Measurements from ENCODE around the gene NSUN3. TPM values are rescaled to one million over a fixed set of nuclear protein-coding genes. Genes with fewer than 3 reads are reported as not detected.

The NSUN3 gene
- 4.4 TPM for polyA plus RNA-seq (2013, experiment 1 of 2)
- polyA plus RNA-seq (2013, experiment 2 of 2): 4.3 TPM

DNA sequence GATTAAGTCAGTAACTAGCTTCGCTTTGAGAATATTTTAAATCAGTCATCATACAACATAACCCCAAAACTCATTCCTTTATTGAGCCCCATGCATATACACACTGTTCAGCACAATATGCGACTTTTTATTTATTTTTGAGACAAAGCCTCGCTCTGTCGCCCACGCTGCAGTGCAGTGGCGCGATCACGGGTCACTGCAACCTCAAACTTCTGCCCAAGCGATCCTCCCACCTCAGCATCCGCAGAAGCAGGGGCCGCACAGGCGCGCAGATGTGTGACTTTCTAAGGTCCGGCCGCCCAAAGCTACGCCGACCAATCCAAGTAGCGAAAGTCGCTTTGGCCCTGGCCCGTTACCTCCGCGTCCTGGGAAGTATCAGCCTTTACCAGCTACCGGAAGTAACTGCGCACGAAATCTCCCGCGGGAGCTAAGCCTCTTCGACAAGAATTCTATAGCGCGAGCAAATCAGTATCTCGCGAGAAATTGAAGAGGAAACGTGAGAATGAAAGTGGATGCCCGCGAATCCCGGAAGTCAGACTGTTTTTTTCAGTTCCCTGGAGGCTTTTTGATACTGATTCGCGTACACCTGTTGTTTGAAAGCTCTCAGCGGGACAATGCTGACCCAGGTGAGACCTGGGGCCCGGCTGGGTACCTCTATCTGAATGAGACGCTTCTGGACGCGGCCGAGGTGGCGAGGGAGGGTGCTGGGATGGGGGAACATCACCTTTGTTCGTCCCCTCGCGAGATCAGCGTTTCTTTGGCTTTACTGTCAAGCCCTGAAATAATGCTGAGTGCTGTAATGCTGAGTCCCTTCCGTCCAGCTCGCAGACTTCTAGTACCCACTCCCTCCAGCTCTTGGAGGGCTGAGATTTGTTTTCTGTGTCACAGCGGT lies at the start of gene NSUN3, which contains the start of gene DHFR2:
Gene NSUN3, plus strand, starts transcription at position 549 of the 892 bp plus-strand sequence. Its CDS starts 66 bp downstream, at position 615.
Gene DHFR2, minus strand, starts transcription at position 404 of the 892 bp plus-strand sequence. CDS start 1,405 bp downstream, outside the sequence.
- Histone ChIP-seq H2BK15ac (ENCODE audit: low read depth, poor library complexity, severe bottlenecking) (peak within 1 kb of the TSS; percentile 77), H3K4ac (ENCODE audit: low read depth in 1 of 2, low read length in 2 of 2) (peak within 1 kb of the TSS; percentile 39 to 45), H3K4me3 (ENCODE audit: insufficient read depth in 1 of 2, low read depth in 1 of 2, low read length in 2 of 2) (peak within 1 kb of the TSS; percentile 67 to 83), H2BK120ac (ENCODE audit: low read depth, low read length) (peak within 1 kb of the TSS; percentile 97), H2BK12ac (ENCODE audit: low read length in 2 of 2) (peak within 1 kb of the TSS in 1 of 2 experiments; percentile 30), H2AK5ac (ENCODE audit: low read length, severe bottlenecking) (peak within 1 kb of the TSS; percentile 77), H3K18ac (ENCODE audit: low read depth in 1 of 2, low read length in 2 of 2) (peak within 1 kb of the TSS; percentile 34 to 96), H3K4me2 (ENCODE audit: low read length, poor library complexity, severe bottlenecking) (peak within 1 kb of the TSS; percentile 71), H3K27ac (ENCODE audit: low read length, poor library complexity, severe bottlenecking) (peak within 1 kb of the TSS; percentile 99), H3K9me3 (ENCODE audit: control insufficient read depth, low read length) (no peaks in the 10 kb centered on the region), H2AFZ (ENCODE audit: low read depth, low read length) (no peak within 1 kb of the TSS), H4K91ac (ENCODE audit: low read length) (peak within 1 kb of the TSS; percentile 94), H3K79me1 (replicated peaks; ENCODE audit: low read length, poor library complexity, severe bottlenecking) (peaks cover 9% of the 10 kb centered on the region), H3K4me1 (ENCODE audit: control insufficient read depth, insufficient read depth, low read depth, low read length) (peaks cover 3% of the 10 kb centered on the region), H3K27me3 (ENCODE audit: control insufficient read depth in 1 of 2, insufficient read depth in 1 of 2, low read length in 2 of 2) (no peaks in the 10 kb centered on the region), H3K23ac (ENCODE audit: low read length in 2 of 2) (no peak within 1 kb of the TSS), H3K14ac (ENCODE audit: low read length in 2 of 2) (peak within 1 kb of the TSS in 1 of 2 experiments; percentile 15), H3K36me3 (ENCODE audit: control insufficient read depth in 1 of 2, insufficient read depth in 2 of 2, low read depth in 1 of 2, low read length in 2 of 2) (peaks cover 3 to 27% of the 10 kb centered on the region in 2 experiments), H4K8ac (ENCODE audit: low read length) (peak within 1 kb of the TSS; percentile 89), H3K9ac (ENCODE audit: low read length) (peak within 1 kb of the TSS; percentile 96), H2BK5ac (ENCODE audit: low read depth, low read length, poor library complexity, severe bottlenecking) (peak within 1 kb of the TSS; percentile 85)
- peak; percentile 99 for DNase-seq
- WGBS: under 1% methylated on average over 48 of the region's 52 CpGs

GRCh38 chr3:94015025-94015424 lies 47.8 kb upstream of the NSUN3 start:
- no peak overlapping the region for H2AK5ac ChIP-seq (ENCODE audit: low read length, severe bottlenecking)
- H3K23ac ChIP-seq (ENCODE audit: low read length in 2 of 2): no peak overlapping the region
- no peak overlapping the region for H4K91ac ChIP-seq (ENCODE audit: low read length)
- H3K4me3 ChIP-seq (ENCODE audit: insufficient read depth in 1 of 2, low read depth in 1 of 2, low read length in 2 of 2): no peak overlapping the region
- no peaks in the 10 kb centered on the region for H3K27me3 ChIP-seq (ENCODE audit: control insufficient read depth in 1 of 2, insufficient read depth in 1 of 2, low read length in 2 of 2)
- no peak overlapping the region for H3K4ac ChIP-seq (ENCODE audit: low read depth in 1 of 2, low read length in 2 of 2)
- H3K9ac ChIP-seq (ENCODE audit: low read length): no peak overlapping the region
- no peak overlapping the region for H2BK15ac ChIP-seq (ENCODE audit: low read depth, poor library complexity, severe bottlenecking)
- H2BK120ac ChIP-seq (ENCODE audit: low read depth, low read length): no peak overlapping the region
- no peak overlapping the region for H3K27ac ChIP-seq (ENCODE audit: low read length, poor library complexity, severe bottlenecking)
- no peaks in the 10 kb centered on the region for H3K36me3 ChIP-seq (ENCODE audit: control insufficient read depth in 1 of 2, insufficient read depth in 2 of 2, low read depth in 1 of 2, low read length in 2 of 2)
- no peak overlapping the region for H4K8ac ChIP-seq (ENCODE audit: low read length)
- peaks cover 3% of the 10 kb centered on the region for H3K79me1 ChIP-seq (replicated peaks; ENCODE audit: low read length, poor library complexity, severe bottlenecking)
- DNase-seq: no peak
- no peaks in the 10 kb centered on the region for H3K9me3 ChIP-seq (ENCODE audit: control insufficient read depth, low read length)
- no peak overlapping the region for H2BK5ac ChIP-seq (ENCODE audit: low read depth, low read length, poor library complexity, severe bottlenecking)
- H3K4me1 ChIP-seq (ENCODE audit: control insufficient read depth, insufficient read depth, low read depth, low read length): no peaks in the 10 kb centered on the region
- no CpG with 5 or more reads among the region's 1 CpG for WGBS
- no peak overlapping the region for H3K18ac ChIP-seq (ENCODE audit: low read depth in 1 of 2, low read length in 2 of 2)
- H3K4me2 ChIP-seq (ENCODE audit: low read length, poor library complexity, severe bottlenecking): no peak overlapping the region
- no peak overlapping the region for H2BK12ac ChIP-seq (ENCODE audit: low read length in 2 of 2)
- no peak overlapping the region for H2AFZ ChIP-seq (ENCODE audit: low read depth, low read length)
- H3K14ac ChIP-seq (ENCODE audit: low read length in 2 of 2): no peak overlapping the region

DNA sequence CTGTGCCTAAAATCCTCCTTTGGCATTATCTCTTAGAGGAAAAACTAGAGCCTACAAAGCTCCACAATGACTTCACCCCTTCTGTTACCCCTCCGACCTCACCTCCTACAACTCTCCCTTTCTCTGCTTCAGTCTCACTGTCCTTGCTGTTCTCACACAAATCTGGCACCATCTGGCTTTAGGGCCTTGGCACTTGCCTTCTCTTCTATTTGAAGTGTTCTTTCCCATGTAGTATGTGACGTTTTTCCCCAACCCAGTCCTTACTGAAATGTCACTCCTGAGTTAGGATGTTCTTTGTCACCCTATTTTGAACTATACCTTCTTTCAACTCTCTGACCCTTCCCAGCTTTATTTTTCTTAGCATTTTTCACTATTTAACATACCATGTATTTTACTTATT lies 43.2 kb upstream of the NSUN3 start:
- Histone ChIP-seq H3K27ac (ENCODE audit: low read length, poor library complexity, severe bottlenecking) (no peak overlapping the region), H2BK15ac (ENCODE audit: low read depth, poor library complexity, severe bottlenecking) (no peak overlapping the region), H4K8ac (ENCODE audit: low read length) (no peak overlapping the region), H3K23ac (ENCODE audit: low read length in 2 of 2) (no peak overlapping the region), H3K4me2 (ENCODE audit: low read length, poor library complexity, severe bottlenecking) (no peak overlapping the region), H3K79me1 (replicated peaks; ENCODE audit: low read length, poor library complexity, severe bottlenecking) (peaks cover 3% of the 10 kb centered on the region), H3K4me1 (ENCODE audit: control insufficient read depth, insufficient read depth, low read depth, low read length) (no peaks in the 10 kb centered on the region), H4K91ac (ENCODE audit: low read length) (no peak overlapping the region), H3K14ac (ENCODE audit: low read length in 2 of 2) (no peak overlapping the region), H3K9me3 (ENCODE audit: control insufficient read depth, low read length) (no peaks in the 10 kb centered on the region), H2BK12ac (ENCODE audit: low read length in 2 of 2) (no peak overlapping the region), H3K27me3 (ENCODE audit: control insufficient read depth in 1 of 2, insufficient read depth in 1 of 2, low read length in 2 of 2) (no peaks in the 10 kb centered on the region), H2AFZ (ENCODE audit: low read depth, low read length) (no peak overlapping the region), H3K18ac (ENCODE audit: low read depth in 1 of 2, low read length in 2 of 2) (no peak overlapping the region), H2AK5ac (ENCODE audit: low read length, severe bottlenecking) (no peak overlapping the region), H3K4me3 (ENCODE audit: insufficient read depth in 1 of 2, low read depth in 1 of 2, low read length in 2 of 2) (no peak overlapping the region), H3K4ac (ENCODE audit: low read depth in 1 of 2, low read length in 2 of 2) (no peak overlapping the region), H2BK120ac (ENCODE audit: low read depth, low read length) (no peak overlapping the region), H3K36me3 (ENCODE audit: control insufficient read depth in 1 of 2, insufficient read depth in 2 of 2, low read depth in 1 of 2, low read length in 2 of 2) (no peaks in the 10 kb centered on the region), H3K9ac (ENCODE audit: low read length) (no peak overlapping the region), H2BK5ac (ENCODE audit: low read depth, low read length, poor library complexity, severe bottlenecking) (no peak overlapping the region)
- WGBS: 91% methylated on average over 2 of the region's 2 CpGs
- no peak for DNase-seq

GRCh38 chr3:94020293-94020692 lies 42.6 kb upstream of the NSUN3 start:
- no peak overlapping the region for H3K23ac ChIP-seq (ENCODE audit: low read length in 2 of 2)
- H4K91ac ChIP-seq (ENCODE audit: low read length): no peak overlapping the region
- H3K14ac ChIP-seq (ENCODE audit: low read length in 2 of 2): no peak overlapping the region
- H3K27ac ChIP-seq (ENCODE audit: low read length, poor library complexity, severe bottlenecking): no peak overlapping the region
- H3K4me1 ChIP-seq (ENCODE audit: control insufficient read depth, insufficient read depth, low read depth, low read length): no peaks in the 10 kb centered on the region
- DNase-seq: no peak
- no peak overlapping the region for H3K9ac ChIP-seq (ENCODE audit: low read length)
- H2BK5ac ChIP-seq (ENCODE audit: low read depth, low read length, poor library complexity, severe bottlenecking): no peak overlapping the region
- H2BK12ac ChIP-seq (ENCODE audit: low read length in 2 of 2): no peak overlapping the region
- H4K8ac ChIP-seq (ENCODE audit: low read length): no peak overlapping the region
- no CpG with 5 or more reads among the region's 3 CpGs for WGBS
- H2AFZ ChIP-seq (ENCODE audit: low read depth, low read length): no peak overlapping the region
- H3K36me3 ChIP-seq (ENCODE audit: control insufficient read depth in 1 of 2, insufficient read depth in 2 of 2, low read depth in 1 of 2, low read length in 2 of 2): no peaks in the 10 kb centered on the region
- no peak overlapping the region for H2BK15ac ChIP-seq (ENCODE audit: low read depth, poor library complexity, severe bottlenecking)
- peaks cover 3% of the 10 kb centered on the region for H3K79me1 ChIP-seq (replicated peaks; ENCODE audit: low read length, poor library complexity, severe bottlenecking)
- no peaks in the 10 kb centered on the region for H3K9me3 ChIP-seq (ENCODE audit: control insufficient read depth, low read length)
- H3K4ac ChIP-seq (ENCODE audit: low read depth in 1 of 2, low read length in 2 of 2): no peak overlapping the region
- no peak overlapping the region for H3K18ac ChIP-seq (ENCODE audit: low read depth in 1 of 2, low read length in 2 of 2)
- no peak overlapping the region for H3K4me3 ChIP-seq (ENCODE audit: insufficient read depth in 1 of 2, low read depth in 1 of 2, low read length in 2 of 2)
- H3K27me3 ChIP-seq (ENCODE audit: control insufficient read depth in 1 of 2, insufficient read depth in 1 of 2, low read length in 2 of 2): no peaks in the 10 kb centered on the region
- H2BK120ac ChIP-seq (ENCODE audit: low read depth, low read length): no peak overlapping the region
- H2AK5ac ChIP-seq (ENCODE audit: low read length, severe bottlenecking): no peak overlapping the region
- H3K4me2 ChIP-seq (ENCODE audit: low read length, poor library complexity, severe bottlenecking): no peak overlapping the region
